GM23248 (cell line): ENCODE measurements around the gene KIAA1549. TPM values are rescaled to one million over a fixed set of nuclear protein-coding genes. Genes with fewer than 3 reads are reported as not detected.

ENCODE experiments used
- DNase-seq: peaks from one replicate; pipeline ENCODE4 v3.0.0-alpha.2; 2015
- H2AFZ ChIP-seq: fragments of 200-600 bp; sonication (generic); 2 replicates; pipeline ENCODE4 v1.6.1; 2016; ENCODE audit warnings: antibody characterized with exemption
- H3F3A ChIP-seq: fragments of 200-600 bp; sonication (generic); 2 replicates; pipeline ENCODE4 v1.6.1; 2016; ENCODE audit warnings: mild to moderate bottlenecking, antibody characterized with exemption, mixed run types; ENCODE audit not compliant: insufficient read depth
- H3K27ac ChIP-seq: fragments of 200-600 bp; sonication (generic); 2 replicates; pipeline ENCODE4 v1.5.1; 2016; ENCODE audit warnings: mild to moderate bottlenecking
- H3K27me3 ChIP-seq: fragments of 200-600 bp; sonication (generic); replicated peaks from 2 replicates; pipeline ENCODE4 v1.6.1; 2016; ENCODE audit warnings: mild to moderate bottlenecking; ENCODE audit not compliant: insufficient read depth
- H3K36me3 ChIP-seq: fragments of 200-600 bp; sonication (generic); 2 replicates; pipeline ENCODE4 v1.6.1; 2016; ENCODE audit warnings: low read depth, mild to moderate bottlenecking
- H3K4me1 ChIP-seq: fragments of 200-600 bp; sonication (generic); 2 replicates; pipeline ENCODE4 v1.6.1; 2016; ENCODE audit warnings: mild to moderate bottlenecking; ENCODE audit not compliant: insufficient read depth
- H3K4me2 ChIP-seq: fragments of 200-600 bp; sonication (generic); one replicate; pipeline ENCODE4 v1.6.1; 2016; ENCODE audit warnings: mild to moderate bottlenecking; ENCODE audit not compliant: unreplicated experiment
- H3K4me3 ChIP-seq: fragments of 200-600 bp; sonication (generic); 2 replicates; pipeline ENCODE4 v1.5.1; 2016; ENCODE audit warnings: mild to moderate bottlenecking
- H3K79me2 ChIP-seq: fragments of 200-600 bp; sonication (generic); 2 replicates; pipeline ENCODE4 v1.6.1; 2016; ENCODE audit warnings: mild to moderate bottlenecking; ENCODE audit not compliant: insufficient read depth
- H3K9ac ChIP-seq: fragments of 200-600 bp; sonication (generic); 2 replicates; pipeline ENCODE4 v1.6.1; 2016; ENCODE audit warnings: mild to moderate bottlenecking
- H3K9me2 ChIP-seq: fragments of 200-600 bp; sonication (generic); 2 replicates; pipeline ENCODE4 v1.6.1; 2016; ENCODE audit warnings: mixed run types, mild to moderate bottlenecking, moderate library complexity; ENCODE audit not compliant: insufficient read depth
- H3K9me3 ChIP-seq: fragments of 200-600 bp; sonication (generic); one replicate; pipeline ENCODE4 v1.6.1; 2017; ENCODE audit warnings: low read depth
- H4K20me1 ChIP-seq: fragments of 200-600 bp; sonication (generic); 2 replicates; pipeline ENCODE4 v1.6.0; 2016; ENCODE audit not compliant: insufficient read depth
- EZH2 ChIP-seq: fragments of 200-600 bp; sonication (generic); IDR thresholded peaks from 2 replicates; pipeline ENCODE4 v1.6.1; 2018; ENCODE audit warnings: antibody characterized with exemption, mild to moderate bottlenecking; ENCODE audit not compliant: insufficient read depth, poor library complexity, severe bottlenecking
- EZH2phosphoT487 ChIP-seq: fragments of 200-600 bp; sonication (generic); IDR thresholded peaks from 2 replicates; pipeline ENCODE4 v1.6.1; 2018; ENCODE audit warnings: antibody characterized with exemption, moderate library complexity, mild to moderate bottlenecking, low read depth; ENCODE audit not compliant: insufficient read depth
- WGBS, 2 experiments: methylation state at CpG; one replicate each; pipeline ENCODE4 v1.1.6; 2015 to 2017; ENCODE audit warnings: low lambda C conversion rate in 2 of 2, low coverage in 1 of 2; ENCODE audit errors: missing lambda C conversion rate in 2 of 2; 5-methylcytosine and 5-hydroxymethylcytosine counted together
- in situ Hi-C: fragments of 300-500 bp; cut with MboI; formaldehyde crosslinking; loops from 2 replicates; pipeline ENCODE4 v1.15.0; 2020
- polyA plus RNA-seq: library from polyadenylated mRNA; unstranded; fragments of >200 nt; fragmentation: Nextera tagmentation; extraction: Ambion mirVana; gene quantifications from 2 replicates; pipeline ENCODE4 v1.2.1, GENCODE V29; 2016
- total RNA-seq: library from RNA; depleted of rRNA; stranded (reverse); fragments of >200 nt; shearing (Covaris generic); gene quantifications from 2 replicates; pipeline ENCODE4 v1.2.3, GENCODE V29; 2014

Gene KIAA1549
- total and polyA plus RNA-seq, 2 experiments from 2014 or later, result 2.1 to 3.0 TPM

DNA sequence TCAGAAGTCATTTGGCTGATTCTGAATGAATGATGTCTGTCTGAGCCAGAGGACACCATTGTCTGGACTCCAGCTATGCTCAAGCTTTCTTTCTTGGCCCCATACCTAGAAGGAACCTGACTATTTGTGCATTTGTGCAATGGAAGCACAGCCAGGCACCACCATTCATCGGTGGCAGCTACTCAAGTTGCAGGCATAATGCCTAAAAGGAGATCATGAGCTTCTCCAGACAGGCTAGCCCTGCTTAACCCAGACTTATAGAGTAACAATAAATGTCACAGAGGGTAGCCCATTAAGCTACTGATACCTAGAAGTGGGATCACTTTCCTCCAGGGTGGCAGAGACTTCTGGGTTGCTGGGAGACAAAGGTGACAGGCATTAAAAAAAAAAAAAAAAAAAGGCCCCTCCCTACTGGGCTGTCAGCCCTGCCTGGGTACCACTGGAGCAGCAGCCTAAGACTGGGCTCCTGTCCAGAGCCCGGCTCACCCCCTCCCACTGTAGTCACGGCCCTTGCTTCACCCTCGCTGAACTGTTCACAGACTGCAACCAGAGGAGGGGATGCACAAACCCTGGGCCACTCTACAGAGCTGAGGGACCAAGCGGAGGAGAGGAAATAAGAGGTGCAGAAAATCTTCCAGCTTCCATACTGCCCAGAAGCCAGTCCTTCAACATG is 107.8 kb downstream of the KIAA1549 start:
- H3K4me3 ChIP-seq, result no peak overlapping the region
- peak overlapping the region; percentile 19 for H3K4me2 ChIP-seq
- DNase-seq, result no peak
- H3K36me3 ChIP-seq, result no peaks in the 10 kb centered on the region; the same call in 1 of the 2 replicates
- H4K20me1 ChIP-seq, result no peaks in the 10 kb centered on the region
- no peak overlapping the region for H3K9ac ChIP-seq
- H3K9me3 ChIP-seq, result no peaks in the 10 kb centered on the region
- no peaks in the 10 kb centered on the region for H3K79me2 ChIP-seq
- peaks cover 34% of the 10 kb centered on the region for H3K4me1 ChIP-seq
- H3K9me2 ChIP-seq, result no peaks in the 10 kb centered on the region
- TF ChIP-seq EZH2 (no peak), EZH2phosphoT487 (no peak)
- H3K27me3 ChIP-seq, result no peaks in the 10 kb centered on the region
- in situ Hi-C loops, result no loop called here
- no peak overlapping the region for H2AFZ ChIP-seq
- 67 to 68% methylated on average over 5 of the region's 5 CpGs for WGBS, 2 experiments
- peaks cover 36% of the 10 kb centered on the region for H3F3A ChIP-seq
- 0 out of 2 replicates have a peak overlapping the region, but pooled peaks have one; percentile 1 for H3K27ac ChIP-seq

DNA sequence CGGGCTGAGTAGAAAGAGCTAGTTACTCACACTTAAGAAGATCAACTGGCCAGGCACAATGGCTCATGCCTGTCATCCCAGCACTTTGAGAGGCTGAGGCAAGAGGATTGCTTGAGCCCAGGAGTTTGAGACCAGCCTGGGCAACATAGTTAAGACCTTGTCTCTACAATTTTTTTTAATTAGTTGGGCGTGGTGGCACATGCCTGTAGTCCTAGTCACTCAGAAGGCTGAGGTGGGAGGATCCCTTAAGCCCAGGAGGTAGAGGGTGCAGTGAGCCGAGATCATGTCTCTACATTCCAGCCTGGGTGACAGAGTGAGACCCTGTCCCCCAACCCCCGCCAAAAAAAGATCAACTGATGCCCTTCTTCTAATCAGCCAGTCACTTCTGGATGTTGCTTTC is 108.6 kb downstream of the KIAA1549 start:
- no peak for TF ChIP-seq EZH2phosphoT487
- no peak for TF ChIP-seq EZH2
- no peaks in the 10 kb centered on the region for H3K9me2 ChIP-seq
- H3K79me2 ChIP-seq, result no peaks in the 10 kb centered on the region
- no peak overlapping the region for H3K4me3 ChIP-seq
- no peaks in the 10 kb centered on the region for H3K27me3 ChIP-seq
- in situ Hi-C loops, result no loop called here
- no peaks in the 10 kb centered on the region for H4K20me1 ChIP-seq
- H3K4me1 ChIP-seq, result peaks cover 34% of the 10 kb centered on the region
- peaks cover 36% of the 10 kb centered on the region for H3F3A ChIP-seq
- peak overlapping the region; percentile 19 for H3K4me2 ChIP-seq
- 60 to 92% methylated on average over 3 to 4 of the region's 4 CpGs for WGBS, 2 experiments
- H3K9me3 ChIP-seq, result no peaks in the 10 kb centered on the region
- no peaks in the 10 kb centered on the region; the same call in 1 of the 2 replicates for H3K36me3 ChIP-seq
- peak; percentile 44 for DNase-seq
- peak overlapping the region; percentile 7; the same call in 1 of the 2 replicates for H2AFZ ChIP-seq
- H3K27ac ChIP-seq, result peak overlapping the region; percentile 23; the same call in 1 of the 2 replicates
- 0 out of 2 replicates have a peak overlapping the region, but pooled peaks have one; percentile 11 for H3K9ac ChIP-seq

DNA sequence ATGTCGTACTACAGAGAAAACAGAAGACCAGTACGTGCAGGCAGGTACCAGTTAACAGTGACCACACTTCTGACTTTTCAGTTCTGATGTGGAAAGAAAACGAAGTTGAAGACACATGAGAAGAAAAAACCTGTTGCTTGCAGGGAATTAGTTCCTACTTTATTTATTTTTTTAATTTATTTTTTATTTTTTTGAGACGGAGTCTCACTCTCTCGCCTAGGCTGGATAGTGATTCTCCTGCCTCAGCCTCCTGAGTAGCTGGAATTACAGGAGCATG is 109.4 kb downstream of the KIAA1549 start:
- H3K27me3 ChIP-seq, result no peaks in the 10 kb centered on the region
- H4K20me1 ChIP-seq, result no peaks in the 10 kb centered on the region
- no peak overlapping the region for H3K4me3 ChIP-seq
- in situ Hi-C loops, result no loop called here
- H3K9me2 ChIP-seq, result no peaks in the 10 kb centered on the region
- 93 to 96% methylated on average over 5 of the region's 5 CpGs for WGBS, 2 experiments
- no peak for DNase-seq
- H3K4me2 ChIP-seq, result no peak overlapping the region
- no peak overlapping the region for H3K9ac ChIP-seq
- peaks cover 28% of the 10 kb centered on the region for H3K4me1 ChIP-seq
- peaks cover 35% of the 10 kb centered on the region for H3F3A ChIP-seq
- H2AFZ ChIP-seq, result no peak overlapping the region
- no peaks in the 10 kb centered on the region; the same call in 1 of the 2 replicates for H3K36me3 ChIP-seq
- H3K9me3 ChIP-seq, result no peaks in the 10 kb centered on the region
- no peak overlapping the region for H3K27ac ChIP-seq
- no peaks in the 10 kb centered on the region for H3K79me2 ChIP-seq
- TF ChIP-seq EZH2phosphoT487 (no peak), EZH2 (no peak)

DNA sequence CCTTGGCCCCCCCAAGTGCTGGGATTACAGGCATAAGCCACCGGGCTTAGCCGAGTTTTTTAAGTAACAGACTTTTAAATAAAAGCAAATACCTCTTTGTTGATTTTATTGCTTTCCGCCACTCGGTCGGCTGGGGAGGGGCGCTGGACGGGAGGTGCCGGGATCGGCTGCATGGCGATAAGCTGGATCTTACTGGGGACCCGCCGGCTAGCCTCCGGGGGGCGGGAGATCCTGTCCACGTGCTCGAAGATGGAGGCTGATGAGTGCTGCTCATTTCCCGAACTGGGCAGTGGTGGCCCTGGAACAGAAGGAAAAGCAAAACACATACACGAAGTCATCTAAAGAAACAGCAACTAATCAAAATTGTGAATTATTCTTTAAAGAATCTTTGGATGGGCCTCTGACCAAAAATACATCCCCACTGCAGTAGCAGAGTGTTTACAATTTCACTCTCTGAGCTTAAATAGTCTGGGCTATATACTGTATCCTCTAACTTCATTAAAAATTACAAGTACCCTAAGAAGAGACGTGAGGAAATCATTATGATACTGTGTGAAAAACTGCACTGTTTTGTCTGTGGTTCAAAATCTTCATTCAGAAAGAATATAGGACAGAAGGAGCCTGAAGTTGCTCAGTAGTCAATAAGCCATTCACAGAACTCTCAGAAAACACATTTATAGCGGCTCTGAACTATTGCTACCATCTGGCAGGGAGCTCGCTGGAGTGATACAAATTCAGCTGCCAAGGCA is 110.0 kb downstream of the KIAA1549 start:
- Histone ChIP-seq H3K4me2 (no peak overlapping the region), H3K27ac (no peak overlapping the region), H3K9ac (no peak overlapping the region), H3K36me3 (no peaks in the 10 kb centered on the region; the same call in 1 of the 2 replicates), H3K9me3 (no peaks in the 10 kb centered on the region), H2AFZ (no peak overlapping the region), H3K4me1 (peaks cover 23% of the 10 kb centered on the region), H3K79me2 (no peaks in the 10 kb centered on the region), H3F3A (peaks cover 30% of the 10 kb centered on the region), H3K4me3 (no peak overlapping the region), H3K27me3 (no peaks in the 10 kb centered on the region), H3K9me2 (no peaks in the 10 kb centered on the region), H4K20me1 (no peaks in the 10 kb centered on the region)
- no peak for TF ChIP-seq EZH2
- no peak for TF ChIP-seq EZH2phosphoT487
- in situ Hi-C loops, result no loop called here
- WGBS, 2 experiments, result 96 to 98% methylated on average over 21 of the region's 21 CpGs
- no peak for DNase-seq
